Natural killer cell treated with Interleukin-12 subunit alpha and Interleukin-12 subunit beta and Interleukin-15 and Interleukin-18, amount 100 ng/mL, for 72 hours (primary cell): ENCODE measurements around the gene CHCHD3. TPM values are rescaled to one million over a fixed set of nuclear protein-coding genes. Genes with fewer than 3 reads are reported as not detected.

Experiments used
- ATAC-seq, 2 donors: fragments of 150-1000 bp; cut with Tn5 transposase in 1 of 2; sonication (Bioruptor Pico), chemical (Tn5 transposase) in 1 of 2; 2 replicates each; pipeline ENCODE4 v1.10.0; 2021
- DNase-seq: peaks from one replicate; pipeline ENCODE4 v3.0.0; 2022; ENCODE audit warnings: low spot score
- H3K27ac Mint-ChIP-seq, 2 donors: 1 replicate in 1 of 2; 2 replicates in 1 of 2; pipeline ENCODE4 v1.8.0; 2022; ENCODE audit warnings: mixed read lengths in 2 of 2, mild to moderate bottlenecking in 1 of 2, moderate library complexity in 1 of 2
- H3K27me3 Mint-ChIP-seq, 2 donors: 1 replicate in 1 of 2; 2 replicates in 1 of 2; pipeline ENCODE4 v1.8.0; 2022; ENCODE audit warnings: mixed read lengths in 2 of 2
- H3K36me3 Mint-ChIP-seq: one replicate; pipeline ENCODE4 v1.8.0; 2022; ENCODE audit warnings: mixed read lengths
- H3K4me1 Mint-ChIP-seq, 2 donors: 1 replicate in 1 of 2; 2 replicates in 1 of 2; pipeline ENCODE4 v1.8.0; 2022; ENCODE audit warnings: low read depth in 2 of 2, mixed read lengths in 2 of 2, mild to moderate bottlenecking in 1 of 2
- H3K4me3 Mint-ChIP-seq: one replicate; pipeline ENCODE4 v1.8.0; 2022; ENCODE audit warnings: mixed read lengths
- H3K9me3 Mint-ChIP-seq: 2 replicates; pipeline ENCODE4 v1.8.0; 2022; ENCODE audit warnings: mixed read lengths
- total RNA-seq, 2 donors: library from RNA; stranded (reverse); gene quantifications; one replicate each; pipeline ENCODE4 v1.2.3, GENCODE V29; 2022

The CHCHD3 gene
- total RNA-seq, 2 donors from 2014 or later: 58.8 to 96.1 TPM

- DNase-seq (no peak), ATAC-seq (no peak)
- Mint-ChIP-seq H3K36me3 (peaks cover 8% of the 10 kb centered on the region), H3K27ac (no peak overlapping the region), H3K27me3 (peaks cover 0 to 10% of the 10 kb centered on the region in 2 donors), H3K9me3 (peaks cover 4% of the 10 kb centered on the region), H3K4me3 (no peak overlapping the region), H3K4me1 (peaks cover 0 to 13% of the 10 kb centered on the region in 2 donors)
Observed at GRCh38 chr7:132769280-132769679, 312.6 kb downstream of the CHCHD3 start.

- H3K27ac Mint-ChIP-seq: no peak overlapping the region
- H3K4me1 Mint-ChIP-seq: peaks cover 0 to 13% of the 10 kb centered on the region in 2 donors
- no peak for DNase-seq
- peaks cover 8% of the 10 kb centered on the region for H3K36me3 Mint-ChIP-seq
- H3K4me3 Mint-ChIP-seq: no peak overlapping the region
- ATAC-seq: no peak
- peaks cover 4% of the 10 kb centered on the region for H3K9me3 Mint-ChIP-seq
- H3K27me3 Mint-ChIP-seq: peaks cover 0 to 10% of the 10 kb centered on the region in 2 donors
Observed at GRCh38 chr7:132768099-132768498, 313.8 kb downstream of the CHCHD3 start.

GRCh38 chr7:132767378-132767777 is 314.5 kb downstream of the CHCHD3 start:
- no peak overlapping the region for H3K27ac Mint-ChIP-seq
- ATAC-seq: no peak

DNA sequence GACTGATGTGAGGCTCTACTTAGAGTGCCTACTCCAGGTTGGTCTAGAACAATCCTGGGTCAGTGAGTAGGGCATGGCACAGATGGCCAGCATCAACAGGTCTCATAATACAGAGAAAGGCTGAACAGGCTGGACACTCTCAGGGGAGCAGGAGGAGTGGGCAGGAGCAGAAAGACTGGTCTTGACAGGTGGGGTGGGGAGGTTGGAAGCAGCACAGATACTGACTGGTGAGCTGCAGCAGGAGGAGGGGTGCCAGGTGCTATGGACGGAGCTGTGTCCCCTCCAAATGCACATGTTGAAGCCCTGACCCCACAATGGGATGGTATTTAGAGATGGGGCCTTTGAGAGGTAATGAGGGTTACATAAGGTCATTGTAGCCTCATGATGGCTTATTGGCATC is 315.2 kb downstream of the CHCHD3 start:
- Mint-ChIP-seq H3K4me1 (peaks cover 0 to 13% of the 10 kb centered on the region in 2 donors), H3K4me3 (no peak overlapping the region), H3K27me3 (peaks cover 0 to 10% of the 10 kb centered on the region in 2 donors), H3K27ac (no peak overlapping the region), H3K9me3 (peaks cover 4% of the 10 kb centered on the region), H3K36me3 (peaks cover 8% of the 10 kb centered on the region)
- ATAC-seq (peak in 1 of 2 donors; percentile 54), DNase-seq (no peak)

More at GRCh38 chr7:132767378-132767777, 314.5 kb downstream of the CHCHD3 start:
- Mint-ChIP-seq H3K36me3 (peaks cover 8% of the 10 kb centered on the region), H3K4me3 (no peak overlapping the region), H3K9me3 (peaks cover 4% of the 10 kb centered on the region), H3K27me3 (peaks cover 0 to 10% of the 10 kb centered on the region in 2 donors), H3K4me1 (peaks cover 0 to 13% of the 10 kb centered on the region in 2 donors)
- no peak for DNase-seq

DNA sequence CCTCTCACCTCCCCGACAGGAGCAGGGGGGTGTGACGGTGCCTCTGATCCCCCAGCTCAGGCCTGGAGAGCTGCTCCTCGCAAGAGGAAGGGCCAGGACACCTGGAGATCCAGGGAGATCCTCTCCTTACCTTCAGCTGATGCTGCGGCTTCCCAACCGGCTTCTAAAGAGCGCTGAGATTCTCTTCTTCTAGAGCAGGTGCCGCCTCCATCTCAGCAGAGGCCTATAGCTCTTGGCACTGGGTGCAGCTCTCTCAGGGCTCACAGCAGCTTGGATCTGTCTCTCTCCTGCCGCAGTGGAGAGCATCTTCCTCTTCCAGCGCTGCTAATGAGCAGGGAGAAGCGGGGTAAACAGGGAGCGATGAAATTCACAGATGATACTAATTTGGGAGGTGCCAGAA is 316.0 kb downstream of the CHCHD3 start:
- no peak for DNase-seq
- H3K4me3 Mint-ChIP-seq: no peak overlapping the region
- H3K27me3 Mint-ChIP-seq: peaks cover 0 to 10% of the 10 kb centered on the region in 2 donors
- peaks cover 0 to 7% of the 10 kb centered on the region in 2 donors for H3K4me1 Mint-ChIP-seq
- peaks cover 8% of the 10 kb centered on the region for H3K36me3 Mint-ChIP-seq
- no peak for ATAC-seq
- H3K9me3 Mint-ChIP-seq: peaks cover 4% of the 10 kb centered on the region
- H3K27ac Mint-ChIP-seq: no peak overlapping the region

DNA sequence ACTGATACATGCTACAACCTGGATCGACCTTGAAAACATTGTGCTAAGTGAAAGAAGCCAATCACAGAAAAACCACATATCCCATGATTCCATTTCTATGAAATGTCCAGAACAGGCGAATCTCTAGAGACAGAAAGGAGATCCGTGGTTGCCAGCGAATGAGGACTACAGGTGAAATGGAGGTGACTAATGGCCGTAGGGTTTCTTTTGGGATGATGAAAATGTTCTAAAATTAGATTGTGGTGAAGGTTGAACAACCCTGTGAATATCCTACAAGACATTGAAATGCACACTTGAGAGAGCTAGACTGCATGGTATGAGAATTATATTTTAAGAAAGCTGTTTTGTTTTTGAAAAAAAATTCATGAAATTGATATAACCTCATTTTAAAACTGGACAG is 317.1 kb downstream of the CHCHD3 start:
- H3K27ac Mint-ChIP-seq: no peak overlapping the region
- no peaks in the 10 kb centered on the region for H3K9me3 Mint-ChIP-seq
- no peak for DNase-seq
- peaks cover 8% of the 10 kb centered on the region for H3K36me3 Mint-ChIP-seq
- no peak for ATAC-seq
- peaks cover 0 to 2% of the 10 kb centered on the region in 2 donors for H3K4me1 Mint-ChIP-seq
- no peak overlapping the region for H3K4me3 Mint-ChIP-seq
- peaks cover 0 to 10% of the 10 kb centered on the region in 2 donors for H3K27me3 Mint-ChIP-seq

GRCh38 chr7:132760866-132761265 is 321.0 kb downstream of the CHCHD3 start:
- no peak overlapping the region for H3K4me3 Mint-ChIP-seq
- no peaks in the 10 kb centered on the region for H3K36me3 Mint-ChIP-seq
- DNase-seq (no peak), ATAC-seq (no peak)
- peaks cover 0 to 3% of the 10 kb centered on the region in 2 donors for H3K4me1 Mint-ChIP-seq
- H3K27me3 Mint-ChIP-seq: peaks cover 0 to 1% of the 10 kb centered on the region in 2 donors
- H3K27ac Mint-ChIP-seq: no peak overlapping the region
- no peaks in the 10 kb centered on the region for H3K9me3 Mint-ChIP-seq

DNA sequence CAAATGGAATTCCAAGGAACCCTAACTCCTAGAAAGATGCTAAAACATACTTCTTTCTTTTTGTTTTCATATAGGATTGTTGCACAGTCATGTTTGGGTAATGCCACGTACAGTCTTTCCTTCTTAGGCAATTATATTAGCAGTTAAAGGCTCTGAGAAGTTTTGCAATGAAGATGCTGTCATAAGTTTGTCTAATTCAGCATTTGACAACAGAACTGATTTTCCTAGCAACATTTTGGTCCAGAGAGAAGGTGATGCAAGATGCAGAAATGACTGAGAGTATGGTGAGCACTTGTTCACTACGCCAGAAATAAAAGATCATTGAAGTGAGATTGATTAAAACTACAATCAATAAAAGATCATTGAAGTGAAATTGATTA is 321.7 kb downstream of the CHCHD3 start:
- Mint-ChIP-seq H3K27ac (no peak overlapping the region), H3K9me3 (no peaks in the 10 kb centered on the region), H3K27me3 (no peaks in the 10 kb centered on the region), H3K4me1 (peaks cover 0 to 7% of the 10 kb centered on the region in 2 donors), H3K4me3 (no peak overlapping the region), H3K36me3 (no peaks in the 10 kb centered on the region)
- ATAC-seq (no peak), DNase-seq (no peak)

DNA sequence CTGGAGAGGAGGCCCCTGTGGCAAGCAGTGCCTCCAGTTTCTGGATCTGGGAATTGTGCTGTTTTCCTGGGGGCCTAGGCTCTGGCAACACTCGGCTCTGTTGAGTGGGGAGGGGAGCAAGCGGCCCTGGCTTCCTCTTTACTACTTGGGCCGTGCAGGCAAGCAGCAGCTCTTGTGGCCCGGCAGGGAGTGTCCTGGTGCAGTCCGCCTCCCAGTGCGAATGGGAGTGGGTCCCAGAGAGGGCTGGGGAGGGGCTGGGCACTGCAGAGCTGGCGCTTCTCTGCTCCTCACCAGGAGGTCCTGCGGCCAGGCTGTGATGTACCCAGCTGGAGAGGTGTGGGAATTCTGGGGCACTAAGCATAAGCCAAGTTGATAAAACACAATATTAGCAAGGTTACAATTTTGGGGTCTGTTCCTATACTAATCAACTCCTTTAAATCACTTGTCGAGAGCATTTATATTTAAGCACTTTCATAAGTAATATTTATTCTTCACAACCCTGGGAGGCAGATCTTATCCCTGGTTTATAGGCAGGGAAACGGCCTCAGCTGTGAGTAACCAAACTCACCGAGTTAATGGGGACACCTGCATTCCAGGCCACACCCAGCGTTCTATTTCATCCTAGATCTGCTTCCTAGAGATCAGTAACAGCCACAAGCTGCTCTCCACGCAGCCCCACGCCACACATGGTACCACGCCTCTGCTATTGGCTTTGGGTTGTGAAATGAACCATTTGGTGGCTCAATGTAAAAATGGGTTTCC is 322.2 kb downstream of the CHCHD3 start:
- Mint-ChIP-seq H3K4me1 (peaks cover 0 to 7% of the 10 kb centered on the region in 2 donors), H3K27ac (no peak overlapping the region), H3K9me3 (no peaks in the 10 kb centered on the region), H3K27me3 (no peaks in the 10 kb centered on the region), H3K36me3 (no peaks in the 10 kb centered on the region), H3K4me3 (no peak overlapping the region)
- DNase-seq: no peak
- peak in 1 of 2 donors; percentile 26 for ATAC-seq

DNA sequence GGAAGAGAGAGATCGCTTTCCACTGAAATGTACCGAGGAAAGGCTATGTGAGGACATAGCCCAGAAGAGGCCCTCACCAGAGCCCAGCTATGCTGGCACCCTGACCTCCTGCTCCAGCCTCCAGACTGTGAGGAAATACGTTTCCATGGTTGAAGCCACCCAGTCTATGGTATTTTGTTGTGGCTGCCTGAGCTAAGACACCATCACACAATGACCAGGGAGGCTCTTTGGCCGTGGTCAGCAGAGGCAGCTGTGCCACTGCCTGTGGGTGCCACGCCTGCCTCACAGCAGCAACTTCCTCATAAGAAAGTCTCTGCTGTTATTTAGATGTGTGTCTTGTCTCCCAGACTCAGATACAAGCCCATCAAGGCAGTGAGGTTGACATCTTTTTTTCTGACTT is 322.9 kb downstream of the CHCHD3 start:
- H3K4me1 Mint-ChIP-seq: peaks cover 0 to 7% of the 10 kb centered on the region in 2 donors
- no peaks in the 10 kb centered on the region for H3K36me3 Mint-ChIP-seq

DNA sequence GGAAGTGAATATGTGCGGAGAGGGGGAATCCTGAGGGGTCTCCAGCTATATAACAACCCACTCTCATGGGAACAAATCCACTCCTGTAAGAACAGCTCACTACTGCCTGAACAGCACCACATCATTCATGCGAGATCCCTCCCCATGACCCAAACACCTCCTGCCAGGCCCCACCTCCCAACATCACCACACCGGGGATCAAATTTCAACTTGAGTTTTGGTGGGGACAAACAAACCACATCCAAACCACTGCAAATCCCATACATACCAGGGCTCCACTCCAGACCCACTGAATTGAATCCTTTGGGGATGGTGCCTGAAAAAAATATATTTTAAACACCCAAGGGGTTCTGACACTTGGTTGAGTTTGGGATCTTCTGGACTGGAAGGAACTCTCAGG is 324.1 kb downstream of the CHCHD3 start:
- Mint-ChIP-seq H3K4me1 (peaks cover 0 to 7% of the 10 kb centered on the region in 2 donors), H3K36me3 (no peaks in the 10 kb centered on the region), H3K9me3 (no peaks in the 10 kb centered on the region), H3K27me3 (no peaks in the 10 kb centered on the region), H3K27ac (no peak overlapping the region), H3K4me3 (no peak overlapping the region)
- DNase-seq: no peak
- no peak for ATAC-seq

More for the DNA sequence above, 322.9 kb downstream of the CHCHD3 start:
- ATAC-seq (no peak), DNase-seq (no peak)
- no peaks in the 10 kb centered on the region for H3K27me3 Mint-ChIP-seq
- H3K9me3 Mint-ChIP-seq: no peaks in the 10 kb centered on the region
- no peak overlapping the region for H3K4me3 Mint-ChIP-seq
- no peak overlapping the region for H3K27ac Mint-ChIP-seq

GRCh38 chr7:132756484-132756990 is 325.4 kb downstream of the CHCHD3 start:
- Mint-ChIP-seq H3K27me3 (no peaks in the 10 kb centered on the region), H3K4me3 (no peak overlapping the region), H3K36me3 (no peaks in the 10 kb centered on the region), H3K27ac (no peak overlapping the region), H3K4me1 (peaks cover 0 to 7% of the 10 kb centered on the region in 2 donors), H3K9me3 (no peaks in the 10 kb centered on the region)
- no peak for DNase-seq
- no peak for ATAC-seq

DNA sequence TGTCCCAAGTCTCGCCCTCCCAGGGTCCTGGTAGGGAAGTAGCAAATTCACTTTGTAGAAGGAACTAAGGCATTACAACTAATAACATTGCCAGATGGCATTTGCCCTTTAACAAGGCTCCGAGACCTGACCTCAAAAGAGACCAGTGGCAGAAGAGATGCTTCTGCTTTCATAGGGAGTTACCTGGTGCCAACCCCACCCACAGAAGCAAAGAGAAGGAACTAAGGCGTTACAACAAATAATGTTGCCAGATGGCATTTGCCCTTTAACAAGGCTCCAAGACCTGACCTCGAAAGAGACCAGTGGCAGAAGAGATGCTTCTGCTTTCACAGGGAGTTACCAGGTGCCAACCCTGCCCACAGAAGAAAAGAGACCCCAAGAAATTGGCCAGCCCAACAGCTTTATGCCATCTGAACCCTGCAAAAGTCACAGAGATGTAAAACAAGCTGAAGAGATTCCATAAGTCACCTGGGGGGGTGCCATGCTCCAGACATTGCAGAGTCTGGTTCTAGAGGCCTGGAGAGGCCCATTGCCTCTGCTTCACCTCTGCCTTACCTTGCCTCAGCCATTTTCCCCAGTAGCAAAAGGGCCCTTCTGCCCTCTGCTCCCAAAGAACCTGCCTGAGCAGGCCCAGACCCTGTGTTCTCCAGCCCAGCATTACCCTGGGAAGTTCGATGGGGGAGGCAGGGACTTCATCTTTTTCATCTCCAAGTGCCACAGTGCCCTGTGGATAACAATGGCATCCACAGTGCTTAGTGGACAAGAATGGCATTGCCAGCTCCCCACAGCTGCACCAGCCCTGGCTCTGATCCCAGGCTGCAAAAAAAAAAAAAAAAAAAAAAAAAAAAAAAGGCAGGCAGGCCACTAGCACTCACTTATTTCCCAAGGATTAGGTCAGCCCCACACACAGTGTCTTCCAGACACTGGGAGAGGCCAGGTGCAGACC is 326.1 kb downstream of the CHCHD3 start:
- DNase-seq: no peak
- Mint-ChIP-seq H3K27me3 (no peaks in the 10 kb centered on the region), H3K9me3 (no peaks in the 10 kb centered on the region), H3K36me3 (no peaks in the 10 kb centered on the region), H3K4me3 (no peak overlapping the region), H3K27ac (no peak overlapping the region), H3K4me1 (peaks cover 0 to 7% of the 10 kb centered on the region in 2 donors)
- peak in 1 of 2 donors; percentile 25 for ATAC-seq
